Mammary epithelial cell (primary cell): ENCODE data around the gene SERPINA6.

Source experiments
- CTCF ChIP-seq, 2 donors: IDR thresholded peaks in 1 of 2; conservative IDR thresholded peaks in 1 of 2; 2 replicates each; pipeline ENCODE4 v1.5.1; 2011 to 2012; ENCODE audit warnings: inconsistent platforms in 2 of 2, low read length in 2 of 2, mild to moderate bottlenecking in 2 of 2, control low read depth in 1 of 2, low read depth in 1 of 2; ENCODE audit not compliant: insufficient read depth in 1 of 2; ENCODE audit errors: extremely low read depth in 1 of 2
- EZH2 ChIP-seq: IDR thresholded peaks from 2 replicates; pipeline ENCODE4 v1.6.1; 2012; ENCODE audit warnings: low read length, inconsistent platforms, borderline replicate concordance

GRCh38 chr14:94293578-94293924, 29.6 kb downstream of the SERPINA6 start:
- TF ChIP-seq EZH2: no peak
- TF ChIP-seq CTCF (conservative IDR thresholded peaks at IDR 0.05 in 1 of 2, IDR thresholded peaks at IDR 0.05 in 1 of 2; ENCODE audit: extremely low read depth in 1 of 2, insufficient read depth in 1 of 2, low read depth in 1 of 2, low read length in 2 of 2): no peak
